ENCODE measurements around the gene ENTPD7. TPM values are rescaled to one million over a fixed set of nuclear protein-coding genes. Genes with fewer than 3 reads are reported as not detected.

ENTPD7 gene
- polyA plus RNA-seq, 1 donor from 2014 or later = 4.1 TPM

DNA sequence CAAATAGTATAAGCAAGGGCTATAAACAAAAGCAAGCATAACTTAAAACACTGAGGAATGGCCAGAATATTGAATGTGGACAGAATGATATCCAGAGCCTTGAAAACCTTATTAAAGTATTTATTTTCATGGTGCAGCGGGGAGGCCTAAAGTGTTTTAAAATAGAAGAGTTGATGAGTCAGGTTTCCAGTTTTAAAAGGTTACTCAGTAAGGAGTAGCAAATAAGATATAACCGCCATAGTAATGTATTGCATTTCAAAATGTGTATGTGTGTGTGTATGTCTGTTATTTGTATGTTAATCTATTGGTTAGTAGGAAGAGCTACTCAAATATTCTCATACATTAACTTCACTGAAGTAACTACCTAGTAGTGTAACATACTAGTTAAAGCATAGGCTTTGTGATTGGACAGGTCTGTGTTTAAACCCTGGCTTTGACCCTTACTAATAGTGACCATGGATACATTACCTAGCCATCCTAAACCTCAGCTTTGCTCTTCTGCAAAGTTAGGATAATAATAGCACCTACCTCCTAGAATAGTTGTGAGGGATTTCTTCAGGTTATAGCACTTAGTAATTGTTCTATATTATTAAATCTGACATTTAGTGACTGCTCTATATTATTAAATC lies 89.6 kb downstream of the ENTPD7 start:
- no peak overlapping the region for H3K4me3 ChIP-seq (ENCODE audit: low read length)
- H3F3A ChIP-seq (ENCODE audit: insufficient read depth, low read length, poor library complexity, severe bottlenecking) = no peaks in the 10 kb centered on the region
- no peaks in the 10 kb centered on the region for H3K36me3 ChIP-seq (ENCODE audit: insufficient read depth, low read length)
- TF ChIP-seq TAF1 (IDR thresholded peaks at IDR 0.05; ENCODE audit: low read depth) = no peak
- no peak for TF ChIP-seq EP300 (conservative IDR thresholded peaks at IDR 0.05; ENCODE audit: poor library complexity, severe bottlenecking)
- TF ChIP-seq EZH2 (IDR thresholded peaks at IDR 0.05; ENCODE audit: borderline replicate concordance, insufficient read depth, low read length, poor library complexity, severe bottlenecking) = no peak
- no peak for TF ChIP-seq POLR2AphosphoS5 (IDR thresholded peaks at IDR 0.05)
- TF ChIP-seq, protein P1, sequence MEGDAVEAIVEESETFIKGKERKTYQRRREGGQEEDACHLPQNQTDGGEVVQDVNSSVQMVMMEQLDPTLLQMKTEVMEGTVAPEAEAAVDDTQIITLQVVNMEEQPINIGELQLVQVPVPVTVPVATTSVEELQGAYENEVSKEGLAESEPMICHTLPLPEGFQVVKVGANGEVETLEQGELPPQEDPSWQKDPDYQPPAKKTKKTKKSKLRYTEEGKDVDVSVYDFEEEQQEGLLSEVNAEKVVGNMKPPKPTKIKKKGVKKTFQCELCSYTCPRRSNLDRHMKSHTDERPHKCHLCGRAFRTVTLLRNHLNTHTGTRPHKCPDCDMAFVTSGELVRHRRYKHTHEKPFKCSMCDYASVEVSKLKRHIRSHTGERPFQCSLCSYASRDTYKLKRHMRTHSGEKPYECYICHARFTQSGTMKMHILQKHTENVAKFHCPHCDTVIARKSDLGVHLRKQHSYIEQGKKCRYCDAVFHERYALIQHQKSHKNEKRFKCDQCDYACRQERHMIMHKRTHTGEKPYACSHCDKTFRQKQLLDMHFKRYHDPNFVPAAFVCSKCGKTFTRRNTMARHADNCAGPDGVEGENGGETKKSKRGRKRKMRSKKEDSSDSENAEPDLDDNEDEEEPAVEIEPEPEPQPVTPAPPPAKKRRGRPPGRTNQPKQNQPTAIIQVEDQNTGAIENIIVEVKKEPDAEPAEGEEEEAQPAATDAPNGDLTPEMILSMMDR (IDR thresholded peaks at IDR 0.05; ENCODE audit: poor library complexity, severe bottlenecking) = no peak
- TF ChIP-seq, protein P2, sequence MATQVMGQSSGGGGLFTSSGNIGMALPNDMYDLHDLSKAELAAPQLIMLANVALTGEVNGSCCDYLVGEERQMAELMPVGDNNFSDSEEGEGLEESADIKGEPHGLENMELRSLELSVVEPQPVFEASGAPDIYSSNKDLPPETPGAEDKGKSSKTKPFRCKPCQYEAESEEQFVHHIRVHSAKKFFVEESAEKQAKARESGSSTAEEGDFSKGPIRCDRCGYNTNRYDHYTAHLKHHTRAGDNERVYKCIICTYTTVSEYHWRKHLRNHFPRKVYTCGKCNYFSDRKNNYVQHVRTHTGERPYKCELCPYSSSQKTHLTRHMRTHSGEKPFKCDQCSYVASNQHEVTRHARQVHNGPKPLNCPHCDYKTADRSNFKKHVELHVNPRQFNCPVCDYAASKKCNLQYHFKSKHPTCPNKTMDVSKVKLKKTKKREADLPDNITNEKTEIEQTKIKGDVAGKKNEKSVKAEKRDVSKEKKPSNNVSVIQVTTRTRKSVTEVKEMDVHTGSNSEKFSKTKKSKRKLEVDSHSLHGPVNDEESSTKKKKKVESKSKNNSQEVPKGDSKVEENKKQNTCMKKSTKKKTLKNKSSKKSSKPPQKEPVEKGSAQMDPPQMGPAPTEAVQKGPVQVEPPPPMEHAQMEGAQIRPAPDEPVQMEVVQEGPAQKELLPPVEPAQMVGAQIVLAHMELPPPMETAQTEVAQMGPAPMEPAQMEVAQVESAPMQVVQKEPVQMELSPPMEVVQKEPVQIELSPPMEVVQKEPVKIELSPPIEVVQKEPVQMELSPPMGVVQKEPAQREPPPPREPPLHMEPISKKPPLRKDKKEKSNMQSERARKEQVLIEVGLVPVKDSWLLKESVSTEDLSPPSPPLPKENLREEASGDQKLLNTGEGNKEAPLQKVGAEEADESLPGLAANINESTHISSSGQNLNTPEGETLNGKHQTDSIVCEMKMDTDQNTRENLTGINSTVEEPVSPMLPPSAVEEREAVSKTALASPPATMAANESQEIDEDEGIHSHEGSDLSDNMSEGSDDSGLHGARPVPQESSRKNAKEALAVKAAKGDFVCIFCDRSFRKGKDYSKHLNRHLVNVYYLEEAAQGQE (IDR thresholded peaks at IDR 0.05; ENCODE audit: borderline replicate concordance) = no peak
- TF ChIP-seq SMC3 (conservative IDR thresholded peaks at IDR 0.05; ENCODE audit: poor library complexity) = no peak
- no peak for TF ChIP-seq RAD21 (conservative IDR thresholded peaks at IDR 0.05)
- no peak for TF ChIP-seq MXI1 (conservative IDR thresholded peaks at IDR 0.05; ENCODE audit: poor library complexity, severe bottlenecking)
- H4K20me1 ChIP-seq (ENCODE audit: insufficient read depth) = no peaks in the 10 kb centered on the region
- no peak overlapping the region for H2AFZ ChIP-seq (ENCODE audit: low read depth, low read length)
- no peak overlapping the region for H3K9ac ChIP-seq (ENCODE audit: low read length)
- no peak overlapping the region for H3K27ac ChIP-seq (ENCODE audit: low read length)
- H3K79me2 ChIP-seq (replicated peaks; ENCODE audit: insufficient read depth, low read length) = no peaks in the 10 kb centered on the region
- H3K4me2 ChIP-seq (ENCODE audit: low read length) = no peak overlapping the region
- no peaks in the 10 kb centered on the region for H3K9me3 ChIP-seq (ENCODE audit: low read length)
- no peaks in the 10 kb centered on the region for H3K27me3 ChIP-seq (ENCODE audit: insufficient read depth, low read depth, low read length)
- no peaks in the 10 kb centered on the region for H3K9me2 ChIP-seq (ENCODE audit: insufficient read depth, low read length)

DNA sequence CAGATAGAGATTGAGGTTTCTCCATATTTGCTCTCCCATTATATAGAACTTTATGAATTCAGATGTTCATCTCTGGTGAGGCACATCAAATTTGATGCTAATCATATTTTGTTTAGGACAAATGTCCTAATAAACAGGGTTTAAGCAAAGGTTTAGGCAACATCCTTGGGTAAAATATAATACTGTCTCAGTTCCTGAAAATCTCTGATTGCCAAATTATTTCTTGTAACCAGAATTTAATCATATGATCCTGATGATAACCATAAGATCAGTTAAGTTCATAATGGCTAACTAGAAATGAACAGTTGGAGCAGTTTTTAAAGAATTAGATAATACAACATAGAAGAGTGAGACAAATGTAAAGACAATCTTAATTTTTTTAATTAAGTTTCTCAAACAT lies 91.3 kb downstream of the ENTPD7 start:
- no peaks in the 10 kb centered on the region for H3K27me3 ChIP-seq (ENCODE audit: insufficient read depth, low read depth, low read length)
- no peak overlapping the region for H3K9ac ChIP-seq (ENCODE audit: low read length)
- no peaks in the 10 kb centered on the region for H3K79me2 ChIP-seq (replicated peaks; ENCODE audit: insufficient read depth, low read length)
- H4K20me1 ChIP-seq (ENCODE audit: insufficient read depth) = no peaks in the 10 kb centered on the region
- H2AFZ ChIP-seq (ENCODE audit: low read depth, low read length) = no peak overlapping the region
- TF ChIP-seq, protein P2 (IDR thresholded peaks at IDR 0.05; ENCODE audit: borderline replicate concordance) = no peak
- TF ChIP-seq TAF1 (IDR thresholded peaks at IDR 0.05; ENCODE audit: low read depth) = no peak
- no peak for TF ChIP-seq MXI1 (conservative IDR thresholded peaks at IDR 0.05; ENCODE audit: poor library complexity, severe bottlenecking)
- TF ChIP-seq RAD21 (conservative IDR thresholded peaks at IDR 0.05) = no peak
- no peak for TF ChIP-seq EP300 (conservative IDR thresholded peaks at IDR 0.05; ENCODE audit: poor library complexity, severe bottlenecking)
- TF ChIP-seq EZH2 (IDR thresholded peaks at IDR 0.05; ENCODE audit: borderline replicate concordance, insufficient read depth, low read length, poor library complexity, severe bottlenecking) = no peak
- TF ChIP-seq, protein P1 (IDR thresholded peaks at IDR 0.05; ENCODE audit: poor library complexity, severe bottlenecking) = no peak
- TF ChIP-seq SMC3 (conservative IDR thresholded peaks at IDR 0.05; ENCODE audit: poor library complexity) = no peak
- TF ChIP-seq POLR2AphosphoS5 (IDR thresholded peaks at IDR 0.05) = no peak
- no peak overlapping the region for H3K27ac ChIP-seq (ENCODE audit: low read length)
- no peaks in the 10 kb centered on the region for H3K9me2 ChIP-seq (ENCODE audit: insufficient read depth, low read length)
- no peaks in the 10 kb centered on the region for H3F3A ChIP-seq (ENCODE audit: insufficient read depth, low read length, poor library complexity, severe bottlenecking)
- H3K36me3 ChIP-seq (ENCODE audit: insufficient read depth, low read length) = no peaks in the 10 kb centered on the region
- H3K4me3 ChIP-seq (ENCODE audit: low read length) = no peak overlapping the region
- no peak overlapping the region for H3K4me2 ChIP-seq (ENCODE audit: low read length)
- H3K9me3 ChIP-seq (ENCODE audit: low read length) = no peaks in the 10 kb centered on the region

All from neural cell (in vitro differentiated cells).